CD4-positive, alpha-beta T cell treated with Interferon alpha-2 for 1 hour (primary cell): ENCODE results near the gene FHL1.
"Not testable (repeated sequence)": the region's sequence is repeated elsewhere in the genome, so short reads cannot be mapped to it uniquely, and the experiment has no call there.

Experiments used
- DNase-seq, 2 donors: peaks; one replicate each; pipeline ENCODE4 v3.0.0-alpha.2; 2020 to 2022

The FHL1 gene

GRCh38 chrX:136147976-136148375, 643 bp downstream of the FHL1 start:
- no peak for DNase-seq

GRCh38 chrX:136148391-136148790, 1.1 kb downstream of the FHL1 start:
- DNase-seq, result no peak

GRCh38 chrX:136154998-136155397, 7.7 kb downstream of the FHL1 start:
- DNase-seq, result no peak

- DNase-seq, result no peak
Measured at GRCh38 chrX:136156560-136157117, 9.3 kb downstream of the FHL1 start.

- no peak for DNase-seq
Measured at GRCh38 chrX:136157187-136157586, 9.9 kb downstream of the FHL1 start.

GRCh38 chrX:136158685-136159084, 11.4 kb downstream of the FHL1 start:
- no peak for DNase-seq

GRCh38 chrX:136159611-136160025, 12.3 kb downstream of the FHL1 start:
- no peak for DNase-seq

GRCh38 chrX:136162827-136163570, 15.7 kb downstream of the FHL1 start:
- DNase-seq, result peak in 1 of 2 donors; percentile 53

- no peak for DNase-seq
Measured at GRCh38 chrX:136163689-136164088, 16.4 kb downstream of the FHL1 start.

GRCh38 chrX:136165406-136165805, 18.1 kb downstream of the FHL1 start:
- DNase-seq, result no peak

GRCh38 chrX:136166221-136166855, 19.0 kb downstream of the FHL1 start:
- DNase-seq, result no peak

GRCh38 chrX:136167989-136168388, 20.7 kb downstream of the FHL1 start:
- not testable (repeated sequence) for DNase-seq

- DNase-seq, result no peak
Measured at GRCh38 chrX:136168929-136169735, 21.8 kb downstream of the FHL1 start.

GRCh38 chrX:136170139-136170800, 22.9 kb downstream of the FHL1 start:
- DNase-seq, result no peak

- no peak for DNase-seq
Measured at GRCh38 chrX:136171420-136171819, 24.1 kb downstream of the FHL1 start.

- DNase-seq, result no peak
Measured at GRCh38 chrX:136176399-136176825, 29.1 kb downstream of the FHL1 start.

- DNase-seq, result no peak
Measured at GRCh38 chrX:136179133-136179532, 31.8 kb downstream of the FHL1 start.

- DNase-seq, result no peak
Measured at GRCh38 chrX:136182414-136182813, 35.1 kb downstream of the FHL1 start.

GRCh38 chrX:136183172-136183571, 35.8 kb downstream of the FHL1 start:
- no peak for DNase-seq

- DNase-seq, result no peak
Measured at GRCh38 chrX:136183917-136184316, 36.6 kb downstream of the FHL1 start.

GRCh38 chrX:136185401-136186022, 38.2 kb downstream of the FHL1 start:
- no peak for DNase-seq

GRCh38 chrX:136186023-136186413, 38.7 kb downstream of the FHL1 start:
- no peak for DNase-seq
